Dendritic cell treated with granulocyte-macrophage colony-stimulating factor and Interleukin-4, amounts not matched to agents 40 ng/mL and 50 ng/mL, for 4 days (primary cell): ENCODE results near the gene DPH2.

Experiments used
- H3K27ac Mint-ChIP-seq: one replicate; pipeline ENCODE4 v1.8.0; 2022; ENCODE audit warnings: mild to moderate bottlenecking, mixed read lengths
- H3K27me3 Mint-ChIP-seq: one replicate; pipeline ENCODE4 v1.8.0; 2022; ENCODE audit warnings: mild to moderate bottlenecking, mixed read lengths
- H3K36me3 Mint-ChIP-seq: one replicate; pipeline ENCODE4 v1.8.0; 2022; ENCODE audit warnings: low read depth, mixed read lengths
- H3K4me1 Mint-ChIP-seq: one replicate; pipeline ENCODE4 v1.8.0; 2022; ENCODE audit warnings: low read depth, mixed read lengths
- H3K4me3 Mint-ChIP-seq: one replicate; pipeline ENCODE4 v1.8.0; 2022; ENCODE audit warnings: mild to moderate bottlenecking, moderate library complexity, mixed read lengths
- H3K9me3 Mint-ChIP-seq: one replicate; pipeline ENCODE4 v1.8.0; 2022; ENCODE audit warnings: mixed read lengths
- intact Hi-C: fragments of 100-400 bp; cut with micrococcal nuclease; formaldehyde crosslinking; loops from one replicate; pipeline ENCODE4 v1.15.0; 2022

The DPH2 gene

DNA sequence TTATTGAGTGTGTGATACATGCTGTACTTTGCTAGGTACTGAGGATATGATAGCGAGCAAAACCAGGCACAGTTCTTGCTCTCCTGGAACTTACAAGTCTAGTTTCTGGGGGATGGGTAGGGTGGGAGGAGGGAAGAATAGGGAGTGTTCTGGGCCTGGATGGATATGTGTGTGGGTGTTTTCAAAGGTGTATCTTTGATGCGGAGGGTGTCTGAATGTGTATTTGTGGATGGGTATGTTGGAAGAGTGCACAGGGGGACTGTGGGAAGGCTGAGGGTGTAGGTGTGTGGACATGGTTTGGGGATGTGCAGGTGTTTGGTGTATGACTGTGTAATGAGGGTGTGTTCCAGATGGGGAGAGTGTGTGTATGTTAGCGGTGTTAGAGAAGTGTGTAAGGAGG, 4.5 kb upstream of the DPH2 start:
- no peak overlapping the region for H3K4me3 Mint-ChIP-seq
- peaks cover 23% of the 10 kb centered on the region for H3K36me3 Mint-ChIP-seq
- no peaks in the 10 kb centered on the region for H3K9me3 Mint-ChIP-seq
- peaks cover 15% of the 10 kb centered on the region for H3K4me1 Mint-ChIP-seq
- intact Hi-C loops: no loop called here
- H3K27ac Mint-ChIP-seq: no peak overlapping the region
- H3K27me3 Mint-ChIP-seq: no peaks in the 10 kb centered on the region

DNA sequence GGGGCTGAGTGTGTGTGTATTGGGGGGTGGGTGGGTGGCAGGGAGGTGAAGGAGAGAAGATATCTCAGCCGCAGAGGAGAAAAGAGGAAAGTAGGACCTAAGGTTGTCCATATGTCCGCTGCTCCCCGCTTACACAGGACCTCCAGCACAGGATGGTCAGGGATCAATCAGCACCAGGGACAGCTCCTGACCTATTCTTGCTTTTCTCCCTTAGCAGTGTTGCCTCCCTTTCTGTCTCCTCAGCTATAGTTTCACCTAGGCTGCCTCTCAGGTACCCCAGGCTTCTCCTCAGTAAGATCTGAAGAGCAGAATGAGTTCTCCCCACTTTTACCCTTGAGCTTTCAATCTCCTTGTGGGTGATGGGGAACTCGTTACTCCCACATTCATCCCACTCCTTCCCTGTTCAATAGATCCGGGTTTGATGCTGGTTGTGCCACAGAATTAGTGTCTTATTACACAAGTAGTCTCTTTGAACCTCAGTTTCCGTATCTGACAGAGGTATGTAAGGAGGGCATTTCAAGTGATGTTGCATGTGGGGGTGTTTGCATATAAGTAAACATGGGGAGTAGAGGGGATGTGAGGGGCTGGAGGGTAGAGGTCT, 1.4 kb upstream of the DPH2 start:
- Mint-ChIP-seq H3K9me3 (no peaks in the 10 kb centered on the region), H3K27ac (no peak overlapping the region), H3K4me1 (peaks cover 23% of the 10 kb centered on the region), H3K4me3 (no peak overlapping the region), H3K27me3 (no peaks in the 10 kb centered on the region), H3K36me3 (peaks cover 19% of the 10 kb centered on the region)
- intact Hi-C loops: no loop called here

DNA sequence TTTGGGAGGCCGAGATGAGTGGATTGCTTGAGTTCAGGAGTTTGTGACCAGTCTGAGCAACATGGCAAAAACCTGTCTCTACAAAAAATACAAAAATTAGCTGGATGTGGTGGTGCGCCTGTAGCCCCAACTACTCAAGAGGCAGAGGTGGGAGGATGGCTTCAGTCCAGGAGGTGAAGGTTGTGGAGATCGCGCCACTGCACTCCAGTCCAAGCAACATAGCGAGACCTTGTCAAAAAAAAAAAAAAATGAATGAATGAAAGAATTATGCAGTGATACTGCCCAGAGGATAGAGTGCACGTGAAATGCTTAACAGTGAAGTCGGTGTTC, 429 bp upstream of the DPH2 start:
- Mint-ChIP-seq H3K27ac (no peak overlapping the region), H3K36me3 (peaks cover 22% of the 10 kb centered on the region), H3K9me3 (no peaks in the 10 kb centered on the region), H3K27me3 (no peaks in the 10 kb centered on the region), H3K4me1 (peaks cover 32% of the 10 kb centered on the region), H3K4me3 (peak overlapping the region; percentile 41)
- intact Hi-C loops: loop anchor here (1.0 kb wide), 1 partner anchor 23 kb away; the partner anchor contains the start of gene IPO13

DNA sequence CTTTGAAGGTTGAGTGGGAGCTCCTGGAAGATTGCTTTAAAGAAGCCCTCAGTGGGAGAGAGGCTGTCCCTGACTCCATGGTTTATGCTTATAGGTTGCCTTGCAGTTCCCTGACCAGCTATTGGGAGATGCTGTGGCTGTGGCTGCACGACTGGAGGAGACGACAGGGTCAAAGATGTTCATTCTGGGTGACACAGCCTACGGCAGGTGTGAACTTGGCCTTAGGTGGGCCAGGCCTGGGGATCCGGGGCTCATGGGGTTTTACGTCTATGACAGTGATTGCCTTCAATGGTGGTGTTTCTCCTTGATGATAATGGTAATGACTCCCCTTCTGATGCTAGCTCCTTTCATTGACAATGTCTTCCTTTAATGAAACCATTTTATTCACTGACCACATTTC, 692 bp downstream of the DPH2 start:
- Mint-ChIP-seq H3K36me3 (peaks cover 33% of the 10 kb centered on the region), H3K27me3 (no peaks in the 10 kb centered on the region), H3K4me3 (peak overlapping the region; percentile 83), H3K9me3 (no peaks in the 10 kb centered on the region), H3K27ac (peak overlapping the region; percentile 82), H3K4me1 (peaks cover 34% of the 10 kb centered on the region)
- intact Hi-C loops: no loop called here

DNA sequence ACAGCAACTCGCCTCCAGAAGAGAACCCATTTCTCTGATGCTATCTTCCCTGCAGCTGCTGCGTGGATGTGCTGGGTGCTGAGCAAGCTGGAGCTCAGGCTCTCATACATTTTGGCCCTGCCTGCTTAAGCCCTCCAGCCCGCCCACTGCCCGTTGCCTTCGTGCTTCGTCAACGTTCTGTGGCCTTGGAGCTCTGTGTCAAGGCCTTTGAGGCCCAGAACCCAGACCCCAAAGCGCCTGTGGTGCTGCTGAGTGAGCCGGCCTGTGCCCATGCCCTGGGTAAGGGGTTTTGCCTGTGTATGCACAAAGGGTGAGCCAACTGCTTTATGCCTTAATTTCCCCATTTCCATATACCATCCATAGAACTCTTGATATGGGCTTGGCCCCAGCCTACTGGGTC, 1.1 kb downstream of the DPH2 start:
- peaks cover 39% of the 10 kb centered on the region for H3K4me1 Mint-ChIP-seq
- H3K27ac Mint-ChIP-seq: no peak overlapping the region
- peak overlapping the region; percentile 83 for H3K4me3 Mint-ChIP-seq
- intact Hi-C loops: no loop called here
- H3K9me3 Mint-ChIP-seq: no peaks in the 10 kb centered on the region
- H3K36me3 Mint-ChIP-seq: peaks cover 37% of the 10 kb centered on the region
- H3K27me3 Mint-ChIP-seq: no peaks in the 10 kb centered on the region

DNA sequence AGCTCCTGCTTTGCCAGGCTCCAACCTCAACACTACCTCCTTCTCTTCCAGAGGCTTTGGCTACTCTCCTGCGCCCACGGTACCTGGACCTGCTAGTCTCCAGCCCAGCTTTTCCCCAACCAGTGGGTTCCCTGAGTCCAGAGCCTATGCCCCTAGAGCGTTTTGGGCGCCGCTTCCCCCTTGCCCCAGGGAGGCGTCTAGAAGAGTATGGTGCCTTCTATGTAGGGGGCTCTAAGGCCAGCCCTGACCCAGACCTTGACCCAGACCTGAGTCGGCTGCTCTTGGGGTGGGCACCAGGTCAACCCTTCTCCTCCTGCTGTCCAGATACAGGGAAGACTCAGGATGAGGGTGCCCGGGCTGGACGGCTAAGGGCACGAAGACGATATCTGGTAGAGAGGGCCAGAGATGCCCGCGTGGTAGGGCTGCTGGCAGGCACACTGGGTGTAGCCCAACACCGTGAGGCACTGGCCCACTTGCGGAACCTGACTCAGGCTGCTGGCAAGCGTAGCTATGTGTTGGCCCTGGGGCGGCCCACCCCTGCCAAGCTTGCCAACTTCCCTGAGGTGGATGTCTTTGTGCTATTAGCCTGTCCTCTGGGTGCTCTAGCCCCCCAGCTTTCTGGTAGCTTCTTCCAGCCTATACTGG, 1.6 kb downstream of the DPH2 start:
- H3K4me3 Mint-ChIP-seq: no peak overlapping the region
- intact Hi-C loops: no loop called here
- peaks cover 43% of the 10 kb centered on the region for H3K36me3 Mint-ChIP-seq
- H3K4me1 Mint-ChIP-seq: peaks cover 44% of the 10 kb centered on the region
- H3K27me3 Mint-ChIP-seq: no peaks in the 10 kb centered on the region
- H3K27ac Mint-ChIP-seq: no peak overlapping the region
- no peaks in the 10 kb centered on the region for H3K9me3 Mint-ChIP-seq

DNA sequence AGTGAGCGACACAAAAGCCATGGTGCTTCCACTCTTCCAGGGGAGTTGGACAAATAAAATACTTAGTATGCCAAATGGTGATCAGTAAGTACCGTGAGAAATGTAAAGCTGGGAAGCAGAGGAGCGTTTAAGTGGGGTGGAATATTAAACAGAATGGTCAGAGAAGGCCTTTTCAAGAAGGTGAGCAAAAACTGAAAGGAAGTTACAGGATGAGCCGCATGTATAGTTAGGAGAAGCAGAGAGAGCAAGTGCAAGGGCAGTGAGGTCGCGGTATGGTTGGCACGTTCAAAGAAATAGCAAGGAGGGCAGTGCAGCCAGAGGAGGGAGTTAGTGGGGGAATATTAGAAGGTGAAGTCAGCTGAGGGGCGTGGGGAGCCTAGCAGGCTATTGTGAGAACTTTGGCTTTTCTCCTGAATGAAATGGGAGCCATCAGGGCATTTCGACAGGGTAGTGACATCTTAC, 4.2 kb downstream of the DPH2 start:
- peaks cover 68% of the 10 kb centered on the region for H3K4me1 Mint-ChIP-seq
- peak overlapping the region; percentile 86 for H3K4me3 Mint-ChIP-seq
- H3K27ac Mint-ChIP-seq: peak overlapping the region; percentile 86
- H3K36me3 Mint-ChIP-seq: peaks cover 67% of the 10 kb centered on the region
- H3K27me3 Mint-ChIP-seq: no peaks in the 10 kb centered on the region
- H3K9me3 Mint-ChIP-seq: no peaks in the 10 kb centered on the region
- intact Hi-C loops: loop anchor here (1.0 to 2.0 kb wide), 2 partner anchors 17 to 28 kb away; partner anchors contain the start of genes CCDC24 and IPO13

DNA sequence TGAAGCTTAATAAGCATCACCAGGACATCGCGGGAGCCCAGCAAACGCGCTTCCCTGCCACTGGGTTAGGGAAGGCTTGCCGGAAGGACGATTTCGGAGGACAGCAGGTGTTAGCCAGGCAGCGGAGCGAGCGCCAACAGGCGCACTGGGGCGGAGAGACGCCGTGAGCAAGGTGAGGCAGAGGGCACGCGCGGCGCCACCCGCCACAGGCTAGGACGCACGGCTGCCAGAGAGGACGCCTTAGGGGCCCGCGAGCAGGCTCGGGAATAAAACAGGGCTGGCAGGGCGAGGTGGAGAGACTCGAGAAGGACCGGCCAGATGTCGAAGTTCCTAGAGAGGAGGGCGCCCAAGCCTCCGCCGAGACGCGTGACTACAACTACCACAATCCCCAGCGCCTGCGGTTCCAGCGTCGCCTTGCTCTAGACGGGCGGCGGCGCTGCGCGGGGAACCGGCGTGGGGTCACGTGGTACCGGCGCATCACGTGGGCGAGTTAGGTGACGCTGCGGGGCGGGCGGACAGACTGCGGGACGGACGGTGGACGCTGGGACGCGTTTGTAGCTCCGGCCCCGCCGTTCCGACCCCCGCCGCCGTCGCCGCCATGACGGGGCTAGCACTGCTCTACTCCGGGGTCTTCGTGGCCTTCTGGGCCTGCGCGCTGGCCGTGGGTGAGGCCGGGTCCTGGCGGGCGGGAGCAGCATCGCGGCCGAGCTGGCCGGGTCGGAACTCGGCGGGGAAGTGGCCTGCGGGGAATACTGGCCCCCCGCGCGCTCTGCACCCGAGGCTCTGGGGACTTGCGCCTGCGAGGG, 4.8 kb downstream of the DPH2 start, which contains the start of gene ATP6V0B:
Gene ATP6V0B (plus strand): TSS at position 518 of the 806 bp plus-strand sequence. CDS start 81 bp downstream, at position 599.
- peak within 1 kb of the TSS; percentile 86 for H3K4me3 Mint-ChIP-seq
- intact Hi-C loops: loop anchor here (1.0 to 2.0 kb wide), 2 partner anchors 16 to 28 kb away; partner anchors contain the start of genes CCDC24 and IPO13
- H3K4me1 Mint-ChIP-seq: peaks cover 65% of the 10 kb centered on the region
- peaks cover 67% of the 10 kb centered on the region for H3K36me3 Mint-ChIP-seq
- peak within 1 kb of the TSS; percentile 86 for H3K27ac Mint-ChIP-seq
- no peaks in the 10 kb centered on the region for H3K9me3 Mint-ChIP-seq
- H3K27me3 Mint-ChIP-seq: no peaks in the 10 kb centered on the region

DNA sequence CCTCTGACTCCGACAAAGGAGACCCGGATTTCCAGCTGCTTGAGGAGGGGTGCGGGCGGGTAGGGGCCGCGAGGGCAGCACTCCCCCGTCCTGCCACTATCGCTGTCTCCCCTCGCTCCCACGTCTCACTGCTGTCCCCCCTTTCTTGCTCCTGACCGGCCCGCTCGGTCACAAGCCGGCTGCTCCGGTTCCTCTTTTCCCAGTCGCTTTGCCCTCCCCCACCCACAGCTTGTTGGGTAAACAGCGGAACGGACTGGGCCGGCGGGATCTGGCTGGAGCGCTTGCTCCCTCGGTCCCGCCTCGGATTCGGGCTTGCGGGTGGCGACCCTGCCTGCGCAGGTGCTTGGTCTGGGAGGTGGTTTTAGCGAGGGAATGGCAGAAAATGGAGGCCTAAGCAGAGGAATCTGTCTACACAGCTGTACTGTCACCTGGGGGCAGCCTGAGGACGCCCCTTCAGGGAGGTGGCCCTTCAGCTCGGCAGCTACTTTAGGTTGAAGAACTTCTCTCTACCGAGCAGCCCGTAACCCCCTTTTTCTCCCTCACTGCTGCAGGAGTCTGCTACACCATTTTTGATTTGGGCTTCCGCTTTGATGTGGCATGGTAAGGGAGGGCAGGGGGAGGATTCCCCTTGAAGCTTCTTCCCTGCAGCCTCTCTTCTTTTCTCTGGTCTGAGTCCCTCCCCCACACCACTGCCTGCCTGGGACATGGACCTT, 5.6 kb downstream of the DPH2 start:
- peaks cover 67% of the 10 kb centered on the region for H3K4me1 Mint-ChIP-seq
- H3K27ac Mint-ChIP-seq: peak overlapping the region; percentile 86
- H3K36me3 Mint-ChIP-seq: peaks cover 61% of the 10 kb centered on the region
- intact Hi-C loops: loop anchor here (2.0 kb wide), 1 partner anchor 15 kb away; the partner anchor contains the start of gene CCDC24
- H3K4me3 Mint-ChIP-seq: peak overlapping the region; percentile 86
- H3K9me3 Mint-ChIP-seq: no peaks in the 10 kb centered on the region
- H3K27me3 Mint-ChIP-seq: no peaks in the 10 kb centered on the region

DNA sequence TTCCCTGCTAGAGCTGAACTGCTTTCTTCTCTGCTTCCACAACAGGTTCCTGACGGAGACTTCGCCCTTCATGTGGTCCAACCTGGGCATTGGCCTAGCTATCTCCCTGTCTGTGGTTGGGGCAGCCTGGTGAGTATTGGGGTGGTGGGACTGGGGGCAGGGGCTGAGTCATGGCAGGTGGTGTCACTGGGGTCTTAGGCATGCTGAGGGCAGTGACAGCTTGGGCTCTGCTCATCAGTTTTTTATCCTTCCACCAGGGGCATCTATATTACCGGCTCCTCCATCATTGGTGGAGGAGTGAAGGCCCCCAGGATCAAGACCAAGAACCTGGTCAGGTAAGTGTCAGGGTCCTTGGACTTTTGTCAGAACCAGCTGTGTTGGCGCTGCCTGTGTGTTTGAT, 6.2 kb downstream of the DPH2 start:
- Mint-ChIP-seq H3K9me3 (no peaks in the 10 kb centered on the region), H3K4me1 (peaks cover 67% of the 10 kb centered on the region), H3K36me3 (peaks cover 61% of the 10 kb centered on the region), H3K4me3 (peak overlapping the region; percentile 86), H3K27ac (peak overlapping the region; percentile 86), H3K27me3 (no peaks in the 10 kb centered on the region)
- intact Hi-C loops: no loop called here

DNA sequence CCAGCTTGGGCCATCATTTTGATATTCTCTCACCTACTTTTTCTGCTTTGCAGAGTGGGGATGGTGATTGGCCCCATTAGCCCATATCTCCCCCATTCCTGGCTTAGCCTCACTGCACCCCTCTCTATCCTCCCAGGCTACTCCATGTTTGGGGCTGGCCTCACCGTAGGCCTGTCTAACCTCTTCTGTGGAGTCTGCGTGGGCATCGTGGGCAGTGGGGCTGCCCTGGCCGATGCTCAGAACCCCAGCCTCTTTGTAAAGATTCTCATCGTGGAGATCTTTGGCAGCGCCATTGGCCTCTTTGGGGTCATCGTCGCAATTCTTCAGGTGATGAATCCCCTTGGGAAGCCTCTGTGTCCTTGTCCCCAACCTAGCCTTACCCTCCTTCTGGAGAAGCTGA, 7.1 kb downstream of the DPH2 start:
- H3K36me3 Mint-ChIP-seq: peaks cover 59% of the 10 kb centered on the region
- H3K27ac Mint-ChIP-seq: peak overlapping the region; percentile 27
- no peaks in the 10 kb centered on the region for H3K9me3 Mint-ChIP-seq
- H3K4me1 Mint-ChIP-seq: peaks cover 64% of the 10 kb centered on the region
- intact Hi-C loops: no loop called here
- no peaks in the 10 kb centered on the region for H3K27me3 Mint-ChIP-seq
- peak overlapping the region; percentile 86 for H3K4me3 Mint-ChIP-seq

DNA sequence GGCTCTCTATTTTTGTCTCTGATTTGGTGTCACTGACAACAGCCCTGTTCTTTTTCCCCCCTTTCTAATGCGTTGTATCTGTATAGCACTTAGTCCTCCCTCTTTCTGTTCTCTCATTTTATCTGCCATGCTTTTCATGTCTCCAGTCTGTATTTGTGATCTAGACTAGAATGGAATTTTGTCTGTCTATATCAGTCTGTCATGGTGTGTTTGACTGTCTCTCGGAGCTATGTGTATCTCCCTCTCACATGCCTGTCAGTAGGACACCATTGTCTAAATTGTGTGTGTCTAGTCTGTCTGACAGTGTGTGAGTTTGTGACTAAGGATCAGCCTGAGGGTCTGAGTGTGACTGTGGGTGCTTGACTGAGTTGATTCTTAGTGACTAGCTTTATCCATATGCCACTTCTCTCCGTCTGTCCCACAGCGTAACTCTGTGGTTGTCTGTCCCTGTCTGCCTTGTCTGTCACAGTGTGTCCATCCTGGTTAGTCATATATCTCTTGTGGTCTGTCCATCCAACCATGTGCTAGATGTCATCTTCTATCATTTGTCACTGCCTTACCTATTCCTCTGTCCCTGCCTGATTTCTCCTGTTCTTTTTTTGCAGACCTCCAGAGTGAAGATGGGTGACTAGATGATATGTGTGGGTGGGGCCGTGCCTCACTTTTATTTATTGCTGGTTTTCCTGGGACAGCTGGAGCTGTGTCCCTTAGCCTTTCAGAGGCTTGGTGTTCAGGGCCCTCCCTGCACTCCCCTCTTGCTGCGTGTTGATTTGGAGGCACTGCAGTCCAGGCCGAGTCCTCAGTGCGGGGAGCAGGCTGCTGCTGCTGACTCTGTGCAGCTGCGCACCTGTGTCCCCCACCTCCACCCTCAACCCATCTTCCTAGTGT, 7.8 kb downstream of the DPH2 start:
- intact Hi-C loops: no loop called here
- H3K9me3 Mint-ChIP-seq: no peaks in the 10 kb centered on the region
- peaks cover 52% of the 10 kb centered on the region for H3K36me3 Mint-ChIP-seq
- H3K4me3 Mint-ChIP-seq: peak overlapping the region; percentile 86
- H3K27ac Mint-ChIP-seq: peak overlapping the region; percentile 27
- peaks cover 68% of the 10 kb centered on the region for H3K4me1 Mint-ChIP-seq
- no peaks in the 10 kb centered on the region for H3K27me3 Mint-ChIP-seq

DNA sequence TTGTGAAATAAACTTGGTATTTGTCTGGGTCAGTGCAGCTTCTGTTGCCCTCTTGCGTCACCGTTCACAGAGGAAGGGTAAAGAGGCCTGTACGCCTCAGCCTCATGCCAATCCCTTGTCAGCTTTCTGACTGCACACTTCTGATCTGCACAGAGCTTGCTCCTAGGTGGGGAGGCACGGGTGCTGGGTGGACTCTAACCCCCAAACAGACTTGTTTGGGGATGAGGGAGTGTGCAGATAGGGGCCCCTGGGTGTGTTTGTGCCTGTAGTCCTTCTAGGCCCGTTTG, 8.4 kb downstream of the DPH2 start:
- intact Hi-C loops: no loop called here
- Mint-ChIP-seq H3K4me1 (peaks cover 73% of the 10 kb centered on the region), H3K27ac (peak overlapping the region; percentile 59), H3K36me3 (peaks cover 49% of the 10 kb centered on the region), H3K9me3 (no peaks in the 10 kb centered on the region), H3K4me3 (peak overlapping the region; percentile 74), H3K27me3 (peaks cover under 1% of the 10 kb centered on the region)
